IgD-negative memory B cell (primary cell): ENCODE measurements around the gene ACYP2. TPM values are rescaled to one million over a fixed set of nuclear protein-coding genes. Genes with fewer than 3 reads are reported as not detected.
A peak's percentile ranks its signal among the peaks of the same experiment; 100 is the strongest.
"Not testable (repeated sequence)": the region's sequence is repeated elsewhere in the genome, so short reads cannot be mapped to it uniquely, and the experiment has no call there.

Source experiments
- H3K27ac Mint-ChIP-seq, 3 donors: one replicate each; pipeline ENCODE4 v1.8.0; 2020 to 2022; ENCODE audit warnings: mild to moderate bottlenecking in 3 of 3, mixed read lengths in 3 of 3, moderate library complexity in 1 of 3
- H3K27me3 Mint-ChIP-seq: one replicate; pipeline ENCODE4 v1.8.0; 2021; ENCODE audit warnings: mixed read lengths
- H3K36me3 Mint-ChIP-seq: one replicate; pipeline ENCODE4 v1.8.0; 2020; ENCODE audit warnings: mild to moderate bottlenecking, mixed read lengths
- H3K4me1 Mint-ChIP-seq, 3 donors: one replicate each; pipeline ENCODE4 v1.8.0; 2020 to 2022; ENCODE audit warnings: mixed read lengths in 3 of 3, mild to moderate bottlenecking in 1 of 3
- H3K4me3 Mint-ChIP-seq, 4 donors: one replicate each; pipeline ENCODE4 v1.8.0; 2020 to 2022; ENCODE audit warnings: mild to moderate bottlenecking in 4 of 4, mixed read lengths in 4 of 4, moderate library complexity in 3 of 4
- H3K9me3 Mint-ChIP-seq, 3 donors: one replicate each; pipeline ENCODE4 v1.8.0; 2020 to 2021; ENCODE audit warnings: mixed read lengths in 3 of 3, mild to moderate bottlenecking in 1 of 3
- polyA plus RNA-seq: library from polyadenylated mRNA; unstranded; fragments of 300-500 nt; fragmentation: Illumina TruSeq; gene quantifications from one replicate; pipeline ENCODE4 v1.2.3, GENCODE V29; 2021

ACYP2 gene
- polyA plus RNA-seq, 1 donor from 2014 or later, result 26.8 TPM

- Mint-ChIP-seq H3K27me3 (no peaks in the 10 kb centered on the region), H3K4me3 (no peak overlapping the region), H3K4me1 (peaks cover 13 to 18% (median 18%) of the 10 kb centered on the region in 3 donors), H3K36me3 (no peaks in the 10 kb centered on the region), H3K9me3 (peaks cover 0 to 2% (median 0%) of the 10 kb centered on the region in 3 donors), H3K27ac (no peak overlapping the region)
Observed at GRCh38 chr2:54086157-54086556, 29.3 kb upstream of the ACYP2 start.

DNA sequence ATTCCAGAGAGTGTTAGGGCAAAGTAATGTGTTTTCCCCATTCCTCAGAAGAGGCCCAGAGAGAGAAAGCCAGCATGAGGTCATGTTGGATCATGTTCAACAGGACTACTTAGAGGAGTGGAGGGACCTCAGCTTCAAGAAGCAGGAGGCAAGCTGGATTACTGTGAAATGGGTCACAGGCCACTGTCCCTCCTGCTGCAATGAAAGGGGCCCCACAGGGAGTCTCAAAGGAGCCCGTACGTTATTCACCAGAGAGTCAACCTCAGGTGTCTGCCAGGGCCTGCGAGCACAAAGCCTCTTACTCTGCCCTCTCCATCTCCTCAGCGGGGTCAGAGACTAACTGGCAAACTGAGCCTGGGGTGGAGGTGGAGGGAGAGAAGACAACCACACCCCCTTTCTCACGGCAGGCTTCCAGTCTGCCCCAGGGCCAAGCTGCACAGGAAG is 27.2 kb upstream of the ACYP2 start:
- Mint-ChIP-seq H3K36me3 (no peaks in the 10 kb centered on the region), H3K27me3 (no peaks in the 10 kb centered on the region), H3K9me3 (peaks cover 0 to 2% (median 0%) of the 10 kb centered on the region in 3 donors), H3K4me3 (no peak overlapping the region), H3K27ac (peak overlapping the region in 1 of 3 donors; percentile 35), H3K4me1 (peaks cover 26 to 35% (median 31%) of the 10 kb centered on the region in 3 donors)

DNA sequence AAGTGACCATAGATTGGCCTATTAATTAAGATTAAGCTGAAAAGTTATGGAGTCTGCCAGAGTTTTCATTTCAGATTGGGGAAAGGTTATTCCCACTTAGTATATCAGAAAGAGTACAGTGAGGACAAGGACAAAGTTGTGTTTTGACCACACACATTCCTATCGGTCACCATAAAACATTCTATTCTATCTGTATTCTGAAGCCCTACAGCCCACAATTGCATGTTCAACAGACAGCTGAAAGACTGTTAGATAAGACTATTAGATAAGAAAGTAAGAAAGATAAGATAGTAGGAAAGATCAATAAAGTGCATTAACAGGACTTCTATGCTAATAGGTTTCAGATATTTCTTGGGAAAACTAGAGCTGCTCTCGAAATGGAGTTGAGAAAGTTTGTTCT is 26.7 kb upstream of the ACYP2 start:
- Mint-ChIP-seq H3K27me3 (no peaks in the 10 kb centered on the region), H3K4me3 (no peak overlapping the region), H3K4me1 (peaks cover 30 to 40% (median 35%) of the 10 kb centered on the region in 3 donors), H3K36me3 (no peaks in the 10 kb centered on the region), H3K27ac (peak overlapping the region in 1 of 3 donors; percentile 35), H3K9me3 (no peaks in the 10 kb centered on the region)

DNA sequence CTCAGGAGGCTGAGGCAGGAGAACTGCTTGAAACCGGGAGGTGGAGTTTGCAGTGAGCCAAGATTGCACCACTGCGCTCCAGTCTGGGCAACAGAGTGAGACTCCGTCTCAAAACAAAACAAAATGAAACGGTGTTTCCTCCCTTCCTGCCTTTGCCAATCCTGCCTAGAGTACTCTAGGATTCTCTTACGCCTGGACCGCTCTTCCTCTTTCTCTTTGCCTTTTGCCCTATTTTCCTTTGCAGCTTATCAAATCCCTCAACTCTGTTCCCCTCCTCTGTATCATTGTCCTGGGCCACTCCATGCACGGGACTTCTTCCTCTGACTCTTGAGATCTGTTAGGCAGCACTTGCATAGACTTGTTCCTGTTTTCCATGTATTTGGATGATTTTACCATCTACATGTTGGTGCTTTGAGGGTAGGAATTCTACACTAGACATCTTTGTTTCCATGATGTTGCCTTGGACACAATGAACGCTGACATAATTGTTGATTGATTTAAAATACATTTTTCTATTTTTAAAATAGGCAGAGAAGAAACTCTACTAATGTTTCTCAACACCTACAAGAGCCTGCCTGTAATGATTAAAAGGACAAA is 24.8 kb upstream of the ACYP2 start:
- Mint-ChIP-seq H3K9me3 (peaks cover 0 to 2% (median 0%) of the 10 kb centered on the region in 3 donors), H3K4me3 (peak overlapping the region in 2 of 4 donors; percentile 27 to 51), H3K36me3 (no peaks in the 10 kb centered on the region), H3K27me3 (no peaks in the 10 kb centered on the region), H3K27ac (peak overlapping the region in 1 of 3 donors; percentile 20), H3K4me1 (peaks cover 33 to 35% (median 34%) of the 10 kb centered on the region in 3 donors)

- peak overlapping the region; percentile 68 to 94 (median 92) for H3K27ac Mint-ChIP-seq
- peaks cover 39 to 43% (median 41%) of the 10 kb centered on the region in 3 donors for H3K4me1 Mint-ChIP-seq
Observed at GRCh38 chr2:54092940-54093339, 22.5 kb upstream of the ACYP2 start.

DNA sequence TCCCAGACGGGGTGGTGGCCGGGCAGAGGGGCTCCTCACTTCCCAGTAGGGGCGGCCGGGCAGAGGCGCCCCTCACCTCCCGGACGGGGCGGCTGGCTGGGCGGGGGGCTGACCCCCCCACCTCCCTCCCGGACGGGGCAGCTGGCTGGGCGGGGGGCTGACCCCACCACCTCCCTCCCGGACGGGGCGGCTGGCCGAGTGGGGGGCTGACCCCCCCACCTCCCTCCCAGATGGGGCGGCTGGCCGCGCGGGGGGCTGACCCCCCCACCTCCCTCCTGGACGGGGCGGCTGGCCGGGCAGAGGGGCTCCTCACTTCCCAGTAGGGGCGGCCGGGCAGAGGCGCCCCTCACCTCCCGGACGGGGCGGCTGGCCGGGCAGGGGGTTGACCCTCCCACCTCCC is 20.0 kb upstream of the ACYP2 start:
- H3K27me3 Mint-ChIP-seq, H3K27ac Mint-ChIP-seq, H3K4me3 Mint-ChIP-seq, H3K36me3 Mint-ChIP-seq, H3K9me3 Mint-ChIP-seq: not testable (repeated sequence)
- peaks cover 58 to 63% (median 63%) of the 10 kb centered on the region in 3 donors for H3K4me1 Mint-ChIP-seq

More at GRCh38 chr2:54092940-54093339, 22.5 kb upstream of the ACYP2 start:
- H3K4me3 Mint-ChIP-seq, result peak overlapping the region; percentile 67 to 90 (median 79)
- no peaks in the 10 kb centered on the region for H3K36me3 Mint-ChIP-seq
- no peaks in the 10 kb centered on the region for H3K27me3 Mint-ChIP-seq
- peaks cover 0 to 3% (median 2%) of the 10 kb centered on the region in 3 donors for H3K9me3 Mint-ChIP-seq

GRCh38 chr2:54096141-54096540 is 19.3 kb upstream of the ACYP2 start:
- H3K9me3 Mint-ChIP-seq, H3K27ac Mint-ChIP-seq, H3K27me3 Mint-ChIP-seq, H3K4me3 Mint-ChIP-seq, H3K36me3 Mint-ChIP-seq: not testable (repeated sequence)
- peaks cover 59 to 65% (median 62%) of the 10 kb centered on the region in 3 donors for H3K4me1 Mint-ChIP-seq

DNA sequence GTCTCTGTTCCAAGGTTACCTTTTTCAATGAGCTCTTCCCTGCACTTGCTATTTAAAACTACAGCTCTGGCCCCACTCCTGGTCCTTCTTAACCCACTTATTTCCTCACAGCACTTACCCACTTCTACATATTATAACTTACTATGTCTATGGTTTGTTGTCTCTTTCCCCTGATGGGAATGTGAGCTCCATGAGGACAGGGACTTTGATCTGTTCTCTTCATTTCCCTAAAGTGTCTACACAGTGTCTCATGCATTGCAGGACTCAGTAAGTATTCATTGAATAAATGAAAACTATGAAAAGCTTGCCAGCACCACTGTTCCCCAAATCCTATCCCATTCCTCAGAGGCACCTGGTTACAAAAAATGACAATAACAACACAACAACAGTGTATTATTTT is 18.3 kb upstream of the ACYP2 start:
- Mint-ChIP-seq H3K27ac (peak overlapping the region in 2 of 3 donors; percentile 22 to 74), H3K36me3 (no peaks in the 10 kb centered on the region), H3K27me3 (no peaks in the 10 kb centered on the region), H3K4me3 (peak overlapping the region in 3 of 4 donors; percentile 34 to 56 (median 54)), H3K9me3 (peaks cover 4 to 9% (median 5%) of the 10 kb centered on the region in 3 donors), H3K4me1 (peaks cover 53 to 68% (median 63%) of the 10 kb centered on the region in 3 donors)

- peak overlapping the region in 3 of 4 donors; percentile 43 to 89 (median 65) for H3K4me3 Mint-ChIP-seq
- H3K27me3 Mint-ChIP-seq, result no peaks in the 10 kb centered on the region
- H3K4me1 Mint-ChIP-seq, result peaks cover 52 to 67% (median 63%) of the 10 kb centered on the region in 3 donors
- no peaks in the 10 kb centered on the region for H3K36me3 Mint-ChIP-seq
- H3K27ac Mint-ChIP-seq, result peak overlapping the region; percentile 72 to 97 (median 74)
- H3K9me3 Mint-ChIP-seq, result peaks cover 2 to 9% (median 5%) of the 10 kb centered on the region in 3 donors
Observed at GRCh38 chr2:54099370-54099769, 16.0 kb upstream of the ACYP2 start.

DNA sequence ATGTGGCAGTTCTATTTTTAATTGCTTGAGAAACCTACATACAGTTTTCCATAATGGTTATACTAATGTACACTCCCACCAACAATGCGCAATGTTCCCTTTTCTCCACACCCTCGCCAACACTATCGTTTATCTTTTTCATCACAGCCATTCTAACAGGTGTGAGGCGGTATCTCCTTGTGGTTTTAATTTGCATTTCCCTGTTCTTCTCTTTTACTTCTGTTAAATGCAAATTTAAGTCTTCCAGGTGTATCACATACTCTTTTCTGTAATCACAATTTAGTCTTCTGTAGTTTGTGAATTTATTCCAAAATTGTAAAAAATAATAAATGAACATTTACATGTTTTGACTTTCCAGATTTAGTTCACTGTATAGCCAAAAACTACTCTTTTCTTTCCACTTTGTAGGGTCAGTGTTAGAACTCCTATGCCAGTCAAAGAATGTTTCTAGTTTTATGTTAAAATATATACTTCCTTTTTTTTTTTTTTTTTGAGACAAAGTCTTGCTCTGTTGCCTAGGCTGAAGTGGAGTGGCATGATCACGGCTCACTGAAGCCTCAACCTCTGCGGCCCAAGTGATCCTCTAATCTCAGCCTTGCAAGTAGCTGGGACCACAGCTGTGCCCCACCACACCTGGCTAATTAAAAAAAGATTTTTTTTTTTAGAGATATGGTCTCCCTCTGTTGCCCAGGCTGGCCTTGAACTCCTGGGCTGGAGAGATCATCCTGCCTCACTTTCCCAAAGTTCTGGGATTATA is 15.4 kb upstream of the ACYP2 start:
- H3K27me3 Mint-ChIP-seq, result no peaks in the 10 kb centered on the region
- H3K36me3 Mint-ChIP-seq, result no peaks in the 10 kb centered on the region
- peak overlapping the region; percentile 30 to 89 (median 48) for H3K4me3 Mint-ChIP-seq
- peaks cover 59 to 67% (median 63%) of the 10 kb centered on the region in 3 donors for H3K4me1 Mint-ChIP-seq
- peaks cover 2 to 9% (median 5%) of the 10 kb centered on the region in 3 donors for H3K9me3 Mint-ChIP-seq
- peak overlapping the region; percentile 72 to 97 (median 74) for H3K27ac Mint-ChIP-seq

GRCh38 chr2:54100772-54101171 is 14.6 kb upstream of the ACYP2 start:
- H3K27ac Mint-ChIP-seq, result peak overlapping the region; percentile 72 to 97 (median 74)
- H3K9me3 Mint-ChIP-seq, result peaks cover 2 to 9% (median 5%) of the 10 kb centered on the region in 3 donors
- peaks cover 59 to 67% (median 66%) of the 10 kb centered on the region in 3 donors for H3K4me1 Mint-ChIP-seq
- H3K4me3 Mint-ChIP-seq, result peak overlapping the region in 3 of 4 donors; percentile 29 to 89 (median 43)
- H3K27me3 Mint-ChIP-seq, result no peaks in the 10 kb centered on the region
- no peaks in the 10 kb centered on the region for H3K36me3 Mint-ChIP-seq

- H3K9me3 Mint-ChIP-seq, result peaks cover 2 to 9% (median 2%) of the 10 kb centered on the region in 3 donors
- H3K4me1 Mint-ChIP-seq, result peaks cover 51 to 64% (median 59%) of the 10 kb centered on the region in 3 donors
- H3K27me3 Mint-ChIP-seq, result no peaks in the 10 kb centered on the region
- peak overlapping the region in 3 of 4 donors; percentile 28 to 83 (median 80) for H3K4me3 Mint-ChIP-seq
- peak overlapping the region; percentile 9 to 71 (median 49) for H3K27ac Mint-ChIP-seq
- no peaks in the 10 kb centered on the region for H3K36me3 Mint-ChIP-seq
Observed at GRCh38 chr2:54103454-54104314, 11.7 kb upstream of the ACYP2 start.

DNA sequence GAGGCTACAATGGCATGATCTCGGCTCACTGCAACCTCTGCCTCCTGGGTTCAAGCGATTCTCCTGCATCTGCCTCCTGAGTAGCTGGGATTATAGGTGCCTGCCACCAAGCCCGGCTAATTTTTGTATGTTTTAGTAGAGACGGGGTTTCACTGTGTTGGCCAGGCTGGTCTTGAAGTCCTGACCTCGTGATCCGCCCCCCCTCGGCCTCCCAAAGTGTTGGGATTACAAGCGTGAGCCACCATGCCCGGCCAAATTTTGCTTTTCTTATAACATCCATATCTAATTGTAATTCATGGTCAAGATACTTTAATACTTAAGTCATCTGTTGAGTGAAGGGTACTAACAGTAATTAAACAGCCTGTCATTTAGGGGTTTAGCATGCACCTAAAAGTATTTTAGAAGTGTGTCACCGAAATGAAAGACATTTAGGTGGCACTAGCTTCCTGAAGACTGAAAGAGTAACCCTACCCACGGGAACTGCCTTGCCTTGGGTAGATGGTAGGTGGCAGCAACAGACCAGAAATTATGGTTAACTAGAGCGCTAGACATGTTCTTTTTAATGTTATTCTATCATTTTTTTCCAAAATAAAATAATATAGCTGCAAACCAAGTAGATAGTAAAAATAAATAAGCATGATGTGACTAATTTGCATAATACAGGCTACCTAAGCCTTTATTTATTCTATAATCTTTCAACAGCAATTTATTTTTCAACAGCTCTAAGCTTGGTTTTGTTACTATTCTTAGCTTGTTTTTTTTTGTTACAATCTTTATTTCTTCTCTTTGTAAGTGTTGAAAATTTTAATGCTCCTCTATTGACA is 8.6 kb upstream of the ACYP2 start:
- Mint-ChIP-seq H3K9me3 (no peaks in the 10 kb centered on the region), H3K27me3 (no peaks in the 10 kb centered on the region), H3K27ac (peak overlapping the region; percentile 46 to 61 (median 50)), H3K4me3 (peak overlapping the region in 1 of 4 donors; percentile 8), H3K4me1 (peaks cover 27 to 42% (median 38%) of the 10 kb centered on the region in 3 donors), H3K36me3 (peaks cover 4% of the 10 kb centered on the region)

GRCh38 chr2:54107455-54107764 is 8.0 kb upstream of the ACYP2 start:
- no peaks in the 10 kb centered on the region for H3K9me3 Mint-ChIP-seq
- H3K4me3 Mint-ChIP-seq, result no peak overlapping the region
- H3K36me3 Mint-ChIP-seq, result peaks cover 4% of the 10 kb centered on the region
- peaks cover 23 to 39% (median 33%) of the 10 kb centered on the region in 3 donors for H3K4me1 Mint-ChIP-seq
- H3K27ac Mint-ChIP-seq, result no peak overlapping the region
- H3K27me3 Mint-ChIP-seq, result no peaks in the 10 kb centered on the region
